SK-N-SH treated with all-trans-retinoic acid at 6 μM for 48 hours (cell line): ENCODE results near the gene CNIH4.
A peak's percentile ranks its signal among the peaks of the same experiment; 100 is the strongest.

Source experiments
- ATAC-seq: fragments of 200-7000 bp; cut with Tn5 transposase; 3 replicates; pipeline ENCODE4 v1.9.1; 2020; ENCODE audit warnings: mild to moderate bottlenecking, moderate library complexity
- ARNTL ChIP-seq: fragments of 450-650 bp; formaldehyde crosslinking; IDR thresholded peaks from 2 replicates; pipeline ENCODE4 v1.5.0; 2020; ENCODE audit warnings: low read depth, mild to moderate bottlenecking, moderate library complexity, borderline replicate concordance
- BACH2 ChIP-seq: fragments of 250-450 bp; sonication (Bioruptor Pico); IDR thresholded peaks from 2 replicates; pipeline ENCODE4 v1.9.0; 2021; ENCODE audit warnings: mild to moderate bottlenecking, borderline replicate concordance
- CSDC2 ChIP-seq: fragments of 250-450 bp; sonication (Bioruptor Pico); IDR thresholded peaks from 2 replicates; pipeline ENCODE4 v1.5.0; 2020; ENCODE audit warnings: mild to moderate bottlenecking, moderate library complexity
- ESRRG ChIP-seq: fragments of 250-450 bp; sonication (Bioruptor Pico); IDR thresholded peaks from 2 replicates; pipeline ENCODE4 v1.6.1; 2021; ENCODE audit warnings: mild to moderate bottlenecking
- GLIS3 ChIP-seq: fragments of 250-450 bp; sonication (Bioruptor Pico); IDR thresholded peaks from 2 replicates; pipeline ENCODE4 v1.5.0; 2020; ENCODE audit warnings: mild to moderate bottlenecking, moderate library complexity
- ISL1 ChIP-seq: fragments of 250-450 bp; sonication (Bioruptor Pico); IDR thresholded peaks from 2 replicates; pipeline ENCODE4 v2.1.2; 2022; ENCODE audit warnings: mild to moderate bottlenecking, moderate library complexity
- OSR1 ChIP-seq: fragments of 250-450 bp; sonication (Bioruptor Pico); IDR thresholded peaks from 2 replicates; pipeline ENCODE4 v1.8.0; 2022; ENCODE audit warnings: moderate library complexity, mild to moderate bottlenecking, inconsistent platforms
- PPARA ChIP-seq: fragments of 250-450 bp; sonication (Bioruptor Pico); IDR thresholded peaks from 2 replicates; pipeline ENCODE4 v1.5.0; 2020; ENCODE audit warnings: mild to moderate bottlenecking, borderline replicate concordance
- RARB ChIP-seq: fragments of 250-450 bp; sonication (Bioruptor Pico); IDR thresholded peaks from 2 replicates; pipeline ENCODE4 v1.8.0; 2021; ENCODE audit warnings: mild to moderate bottlenecking, moderate library complexity
- SNAI2 ChIP-seq: fragments of 250-450 bp; sonication (Bioruptor Pico); IDR thresholded peaks from 2 replicates; pipeline ENCODE4 v1.5.0; 2020; ENCODE audit warnings: mild to moderate bottlenecking, moderate library complexity
- TCF4 ChIP-seq: fragments of 250-450 bp; sonication (Bioruptor Pico); IDR thresholded peaks from 2 replicates; pipeline ENCODE4 v1.8.0; 2021; ENCODE audit warnings: mild to moderate bottlenecking, moderate library complexity, borderline replicate concordance
- TOX ChIP-seq: fragments of 250-450 bp; sonication (Bioruptor Pico); IDR thresholded peaks from 2 replicates; pipeline ENCODE4 v1.8.0; 2021; ENCODE audit warnings: mild to moderate bottlenecking, moderate library complexity, borderline replicate concordance
- ZC3H10 ChIP-seq: fragments of 250-450 bp; sonication (Bioruptor Pico); IDR thresholded peaks from 2 replicates; pipeline ENCODE4 v1.5.1; 2021; ENCODE audit warnings: mild to moderate bottlenecking, moderate library complexity
- ZFP3 ChIP-seq: fragments of 250-450 bp; sonication (Bioruptor Pico); IDR thresholded peaks from 2 replicates; pipeline ENCODE4 v1.5.0; 2020; ENCODE audit warnings: mild to moderate bottlenecking, moderate library complexity
- ZFP30 ChIP-seq: fragments of 450-650 bp; formaldehyde crosslinking; IDR thresholded peaks from 2 replicates; pipeline ENCODE4 v1.5.0; 2022; ENCODE audit warnings: mild to moderate bottlenecking, moderate library complexity
- ZNF565 ChIP-seq: fragments of 450-650 bp; formaldehyde crosslinking; conservative IDR thresholded peaks from 2 replicates; pipeline ENCODE4 v1.5.0; 2020; ENCODE audit warnings: low read depth, mild to moderate bottlenecking, moderate library complexity
- ZNF70 ChIP-seq: fragments of 450-650 bp; formaldehyde crosslinking; IDR thresholded peaks from 2 replicates; pipeline ENCODE4 v1.5.0; 2020; ENCODE audit warnings: mild to moderate bottlenecking, moderate library complexity
- ZNF8 ChIP-seq: fragments of 450-650 bp; formaldehyde crosslinking; IDR thresholded peaks from 2 replicates; pipeline ENCODE4 v1.5.0; 2020; ENCODE audit warnings: mild to moderate bottlenecking, moderate library complexity
- TF ChIP-seq, protein P1 (sequence below): fragments of 250-450 bp; sonication (Bioruptor Pico); IDR thresholded peaks from 2 replicates; pipeline ENCODE4 v1.5.1; 2021; ENCODE audit warnings: mild to moderate bottlenecking, moderate library complexity
- TF ChIP-seq, protein P2 (sequence below): fragments of 250-450 bp; sonication (Bioruptor Pico); IDR thresholded peaks from 2 replicates; pipeline ENCODE4 v1.5.1; 2020; ENCODE audit warnings: low read depth, mild to moderate bottlenecking, moderate library complexity
- TF ChIP-seq, protein P3 (sequence below): fragments of 250-450 bp; sonication (Bioruptor Pico); IDR thresholded peaks from 2 replicates; pipeline ENCODE4 v1.5.0; 2020; ENCODE audit warnings: mild to moderate bottlenecking, moderate library complexity
- TF ChIP-seq, protein P4 (sequence below): fragments of 250-450 bp; sonication (Bioruptor Pico); IDR thresholded peaks from 2 replicates; pipeline ENCODE4 v1.8.0; 2021; ENCODE audit warnings: low read depth, mild to moderate bottlenecking, moderate library complexity, borderline replicate concordance
- TF ChIP-seq, protein P5 (sequence below): fragments of 250-450 bp; sonication (Bioruptor Pico); IDR thresholded peaks from 2 replicates; pipeline ENCODE4 v1.8.0; 2020; ENCODE audit warnings: mild to moderate bottlenecking, moderate library complexity, borderline replicate concordance

Gene CNIH4

DNA sequence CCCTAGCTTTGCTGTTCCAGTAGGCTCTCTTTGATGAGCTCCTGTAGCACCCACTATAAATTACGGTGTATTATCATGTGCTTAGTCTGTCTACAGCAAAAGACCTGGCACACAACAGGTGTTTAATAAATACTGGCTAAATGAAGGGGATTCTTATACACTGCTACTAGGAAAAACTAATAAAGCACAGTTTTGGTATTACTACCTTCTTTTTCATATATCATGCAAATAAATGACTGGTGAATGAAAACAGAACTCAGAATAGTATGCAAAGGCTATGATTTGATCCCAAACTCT lies 51.6 kb downstream of the CNIH4 start:
- TF ChIP-seq PPARA (no peak), ZFP30 (CRISPR knock-in tag) (no peak), CSDC2 (CRISPR knock-in tag) (no peak), OSR1 (CRISPR knock-in tag) (no peak), ARNTL (CRISPR knock-in tag) (no peak), ZFP3 (CRISPR knock-in tag) (no peak)
- TF ChIP-seq, protein P1, sequence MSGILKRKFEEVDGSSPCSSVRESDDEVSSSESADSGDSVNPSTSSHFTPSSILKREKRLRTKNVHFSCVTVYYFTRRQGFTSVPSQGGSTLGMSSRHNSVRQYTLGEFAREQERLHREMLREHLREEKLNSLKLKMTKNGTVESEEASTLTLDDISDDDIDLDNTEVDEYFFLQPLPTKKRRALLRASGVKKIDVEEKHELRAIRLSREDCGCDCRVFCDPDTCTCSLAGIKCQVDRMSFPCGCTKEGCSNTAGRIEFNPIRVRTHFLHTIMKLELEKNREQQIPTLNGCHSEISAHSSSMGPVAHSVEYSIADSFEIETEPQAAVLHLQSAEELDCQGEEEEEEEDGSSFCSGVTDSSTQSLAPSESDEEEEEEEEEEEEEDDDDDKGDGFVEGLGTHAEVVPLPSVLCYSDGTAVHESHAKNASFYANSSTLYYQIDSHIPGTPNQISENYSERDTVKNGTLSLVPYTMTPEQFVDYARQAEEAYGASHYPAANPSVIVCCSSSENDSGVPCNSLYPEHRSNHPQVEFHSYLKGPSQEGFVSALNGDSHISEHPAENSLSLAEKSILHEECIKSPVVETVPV (CRISPR knock-in tag): no peak
- no peak for ATAC-seq

DNA sequence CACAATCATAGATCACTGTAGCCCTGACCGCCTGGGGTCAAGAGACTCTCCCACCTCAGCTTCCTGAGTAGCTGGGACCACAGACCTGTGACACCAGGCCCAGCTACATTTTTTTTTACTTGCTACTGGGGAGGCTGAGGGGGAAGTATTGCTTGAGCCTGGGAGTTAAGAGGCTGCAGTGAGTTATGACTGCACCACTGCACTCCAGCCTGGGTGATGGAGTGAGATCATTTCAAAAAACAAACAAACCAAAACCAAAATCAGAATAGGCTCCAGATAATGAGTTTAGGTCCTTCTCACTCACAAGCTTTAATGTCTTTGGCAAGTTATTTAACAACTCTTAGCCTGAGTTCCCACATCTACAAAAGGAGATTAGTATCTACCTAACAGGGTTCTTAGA lies 55.1 kb downstream of the CNIH4 start:
- ATAC-seq: peak; percentile 41
- TF ChIP-seq TCF4 (CRISPR knock-in tag) (no peak), PPARA (no peak), BACH2 (no peak), ZFP30 (CRISPR knock-in tag) (no peak), OSR1 (CRISPR knock-in tag) (no peak), GLIS3 (CRISPR knock-in tag) (no peak), CSDC2 (CRISPR knock-in tag) (no peak), ZNF70 (no peak), SNAI2 (CRISPR knock-in tag) (no peak), ZC3H10 (no peak), RARB (no peak), ISL1 (CRISPR knock-in tag) (no peak), TOX (CRISPR knock-in tag) (no peak)
- TF ChIP-seq, protein P2, sequence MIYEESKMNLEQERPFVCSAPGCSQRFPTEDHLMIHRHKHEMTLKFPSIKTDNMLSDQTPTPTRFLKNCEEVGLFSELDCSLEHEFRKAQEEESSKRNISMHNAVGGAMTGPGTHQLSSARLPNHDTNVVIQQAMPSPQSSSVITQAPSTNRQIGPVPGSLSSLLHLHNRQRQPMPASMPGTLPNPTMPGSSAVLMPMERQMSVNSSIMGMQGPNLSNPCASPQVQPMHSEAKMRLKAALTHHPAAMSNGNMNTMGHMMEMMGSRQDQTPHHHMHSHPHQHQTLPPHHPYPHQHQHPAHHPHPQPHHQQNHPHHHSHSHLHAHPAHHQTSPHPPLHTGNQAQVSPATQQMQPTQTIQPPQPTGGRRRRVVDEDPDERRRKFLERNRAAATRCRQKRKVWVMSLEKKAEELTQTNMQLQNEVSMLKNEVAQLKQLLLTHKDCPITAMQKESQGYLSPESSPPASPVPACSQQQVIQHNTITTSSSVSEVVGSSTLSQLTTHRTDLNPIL: no peak
- TF ChIP-seq, protein P1 (CRISPR knock-in tag): no peak
- TF ChIP-seq, protein P3, sequence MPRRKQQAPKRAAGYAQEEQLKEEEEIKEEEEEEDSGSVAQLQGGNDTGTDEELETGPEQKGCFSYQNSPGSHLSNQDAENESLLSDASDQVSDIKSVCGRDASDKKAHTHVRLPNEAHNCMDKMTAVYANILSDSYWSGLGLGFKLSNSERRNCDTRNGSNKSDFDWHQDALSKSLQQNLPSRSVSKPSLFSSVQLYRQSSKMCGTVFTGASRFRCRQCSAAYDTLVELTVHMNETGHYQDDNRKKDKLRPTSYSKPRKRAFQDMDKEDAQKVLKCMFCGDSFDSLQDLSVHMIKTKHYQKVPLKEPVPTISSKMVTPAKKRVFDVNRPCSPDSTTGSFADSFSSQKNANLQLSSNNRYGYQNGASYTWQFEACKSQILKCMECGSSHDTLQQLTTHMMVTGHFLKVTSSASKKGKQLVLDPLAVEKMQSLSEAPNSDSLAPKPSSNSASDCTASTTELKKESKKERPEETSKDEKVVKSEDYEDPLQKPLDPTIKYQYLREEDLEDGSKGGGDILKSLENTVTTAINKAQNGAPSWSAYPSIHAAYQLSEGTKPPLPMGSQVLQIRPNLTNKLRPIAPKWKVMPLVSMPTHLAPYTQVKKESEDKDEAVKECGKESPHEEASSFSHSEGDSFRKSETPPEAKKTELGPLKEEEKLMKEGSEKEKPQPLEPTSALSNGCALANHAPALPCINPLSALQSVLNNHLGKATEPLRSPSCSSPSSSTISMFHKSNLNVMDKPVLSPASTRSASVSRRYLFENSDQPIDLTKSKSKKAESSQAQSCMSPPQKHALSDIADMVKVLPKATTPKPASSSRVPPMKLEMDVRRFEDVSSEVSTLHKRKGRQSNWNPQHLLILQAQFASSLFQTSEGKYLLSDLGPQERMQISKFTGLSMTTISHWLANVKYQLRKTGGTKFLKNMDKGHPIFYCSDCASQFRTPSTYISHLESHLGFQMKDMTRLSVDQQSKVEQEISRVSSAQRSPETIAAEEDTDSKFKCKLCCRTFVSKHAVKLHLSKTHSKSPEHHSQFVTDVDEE (CRISPR knock-in tag): no peak
- TF ChIP-seq, protein P4, sequence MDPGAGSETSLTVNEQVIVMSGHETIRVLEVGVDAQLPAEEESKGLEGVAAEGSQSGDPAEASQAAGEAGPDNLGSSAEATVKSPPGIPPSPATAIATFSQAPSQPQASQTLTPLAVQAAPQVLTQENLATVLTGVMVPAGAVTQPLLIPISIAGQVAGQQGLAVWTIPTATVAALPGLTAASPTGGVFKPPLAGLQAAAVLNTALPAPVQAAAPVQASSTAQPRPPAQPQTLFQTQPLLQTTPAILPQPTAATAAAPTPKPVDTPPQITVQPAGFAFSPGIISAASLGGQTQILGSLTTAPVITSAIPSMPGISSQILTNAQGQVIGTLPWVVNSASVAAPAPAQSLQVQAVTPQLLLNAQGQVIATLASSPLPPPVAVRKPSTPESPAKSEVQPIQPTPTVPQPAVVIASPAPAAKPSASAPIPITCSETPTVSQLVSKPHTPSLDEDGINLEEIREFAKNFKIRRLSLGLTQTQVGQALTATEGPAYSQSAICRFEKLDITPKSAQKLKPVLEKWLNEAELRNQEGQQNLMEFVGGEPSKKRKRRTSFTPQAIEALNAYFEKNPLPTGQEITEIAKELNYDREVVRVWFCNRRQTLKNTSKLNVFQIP (CRISPR knock-in tag): no peak

DNA sequence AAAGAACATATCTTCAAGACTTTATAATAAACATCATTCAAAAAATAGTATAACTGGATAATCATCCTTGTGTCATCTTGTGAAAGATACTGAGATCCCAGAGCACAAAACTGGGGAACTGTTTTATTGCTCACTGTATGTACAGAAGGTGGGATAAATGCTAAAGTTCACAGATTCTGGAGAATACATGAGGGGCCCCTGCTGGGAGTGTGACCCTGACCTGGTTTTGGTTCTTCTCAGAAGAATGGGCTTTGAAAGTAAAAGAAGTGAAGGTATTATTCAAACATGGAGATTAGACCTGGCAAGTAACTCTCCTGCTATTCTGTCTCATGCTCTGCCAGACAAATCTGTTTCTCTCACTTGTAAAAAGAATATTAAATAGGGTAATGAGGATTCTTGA lies 63.4 kb downstream of the CNIH4 start:
- TF ChIP-seq ARNTL (CRISPR knock-in tag): no peak
- TF ChIP-seq, protein P5, sequence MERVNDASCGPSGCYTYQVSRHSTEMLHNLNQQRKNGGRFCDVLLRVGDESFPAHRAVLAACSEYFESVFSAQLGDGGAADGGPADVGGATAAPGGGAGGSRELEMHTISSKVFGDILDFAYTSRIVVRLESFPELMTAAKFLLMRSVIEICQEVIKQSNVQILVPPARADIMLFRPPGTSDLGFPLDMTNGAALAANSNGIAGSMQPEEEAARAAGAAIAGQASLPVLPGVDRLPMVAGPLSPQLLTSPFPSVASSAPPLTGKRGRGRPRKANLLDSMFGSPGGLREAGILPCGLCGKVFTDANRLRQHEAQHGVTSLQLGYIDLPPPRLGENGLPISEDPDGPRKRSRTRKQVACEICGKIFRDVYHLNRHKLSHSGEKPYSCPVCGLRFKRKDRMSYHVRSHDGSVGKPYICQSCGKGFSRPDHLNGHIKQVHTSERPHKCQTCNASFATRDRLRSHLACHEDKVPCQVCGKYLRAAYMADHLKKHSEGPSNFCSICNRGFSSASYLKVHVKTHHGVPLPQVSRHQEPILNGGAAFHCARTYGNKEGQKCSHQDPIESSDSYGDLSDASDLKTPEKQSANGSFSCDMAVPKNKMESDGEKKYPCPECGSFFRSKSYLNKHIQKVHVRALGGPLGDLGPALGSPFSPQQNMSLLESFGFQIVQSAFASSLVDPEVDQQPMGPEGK: no peak
- no peak for TF ChIP-seq ZFP30 (CRISPR knock-in tag)
- no peak for TF ChIP-seq ZC3H10
- TF ChIP-seq, protein P4 (CRISPR knock-in tag): no peak
- no peak for TF ChIP-seq ZNF565 (CRISPR knock-in tag)
- TF ChIP-seq TCF4 (CRISPR knock-in tag): no peak
- TF ChIP-seq ZNF70: no peak
- no peak for TF ChIP-seq GLIS3 (CRISPR knock-in tag)
- TF ChIP-seq, protein P1 (CRISPR knock-in tag): no peak
- no peak for TF ChIP-seq ZNF8 (CRISPR knock-in tag)
- TF ChIP-seq SNAI2 (CRISPR knock-in tag): no peak
- TF ChIP-seq ESRRG (CRISPR knock-in tag): no peak
- TF ChIP-seq, all 23 proteins: peak for 0
- ATAC-seq: no peak
